Measurements from ENCODE around the gene CYB561D2. TPM values are rescaled to one million over a fixed set of nuclear protein-coding genes. Genes with fewer than 3 reads are reported as not detected.

CYB561D2 gene
- total and polyA plus RNA-seq, 2 donors (not counting 3 experiments of a cell fraction or from before 2014, with no cell fraction given): 13.6 to 46.0 TPM

DNA sequence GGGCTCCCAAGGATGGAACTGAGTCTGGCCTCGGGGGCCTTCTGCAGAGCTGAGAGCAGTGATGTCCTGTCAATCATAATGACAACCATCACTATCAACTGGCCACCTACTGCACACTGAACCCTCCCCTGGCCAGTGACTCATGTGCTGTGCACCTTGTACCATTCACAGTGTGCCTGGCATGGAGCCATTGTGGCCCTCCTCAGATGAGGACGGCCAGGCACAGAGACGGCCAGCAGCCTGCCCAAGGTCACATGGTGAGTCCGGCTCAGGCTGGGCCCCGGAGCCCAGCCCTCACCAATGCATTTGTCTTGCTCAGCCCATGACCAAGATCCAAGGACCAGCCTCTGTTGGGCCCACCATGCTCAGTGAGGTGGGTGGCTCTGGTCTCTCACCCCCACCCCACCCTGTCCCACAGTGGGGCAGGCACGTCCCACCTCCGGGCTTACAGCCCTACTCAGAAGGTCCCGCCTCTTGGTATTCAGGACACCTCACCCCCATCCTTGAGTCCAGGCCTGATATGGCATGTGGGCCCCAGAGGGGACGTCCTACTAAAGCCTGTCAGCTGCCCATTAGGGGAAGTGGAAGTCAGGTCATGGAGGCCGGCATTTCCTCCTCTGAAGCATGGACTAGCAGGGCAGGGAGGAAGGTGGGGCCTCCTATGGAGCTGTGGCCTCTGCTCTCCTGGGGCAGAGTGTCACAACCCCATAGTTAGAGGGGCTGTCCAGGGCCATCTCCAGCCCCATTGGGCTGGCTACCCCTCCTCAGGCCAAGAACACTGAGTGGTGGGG is 44.6 kb downstream of the CYB561D2 start:
- TF ChIP-seq MYC (IDR thresholded peaks at IDR 0.05; ENCODE audit: low read depth, low read length) (no peak), EZH2 (IDR thresholded peaks at IDR 0.05; ENCODE audit: borderline replicate concordance, low read depth, low read length, severe bottlenecking) (no peak), JUN (IDR thresholded peaks at IDR 0.05; ENCODE audit: borderline replicate concordance, insufficient read depth, insufficient read length, low read depth) (no peak), POLR2A (IDR thresholded peaks at IDR 0.05; ENCODE audit: low read depth, low read length) (no peak), FOS (IDR thresholded peaks at IDR 0.05; ENCODE audit: borderline replicate concordance, insufficient read depth, low read length) (no peak), GATA2 (IDR thresholded peaks at IDR 0.05; ENCODE audit: insufficient read depth, insufficient read length, low read depth, low read length) (no peak), POLR2AphosphoS5 (IDR thresholded peaks at IDR 0.05; ENCODE audit: insufficient read depth, low read depth, low read length) (no peak)
- TF ChIP-seq, protein P1, sequence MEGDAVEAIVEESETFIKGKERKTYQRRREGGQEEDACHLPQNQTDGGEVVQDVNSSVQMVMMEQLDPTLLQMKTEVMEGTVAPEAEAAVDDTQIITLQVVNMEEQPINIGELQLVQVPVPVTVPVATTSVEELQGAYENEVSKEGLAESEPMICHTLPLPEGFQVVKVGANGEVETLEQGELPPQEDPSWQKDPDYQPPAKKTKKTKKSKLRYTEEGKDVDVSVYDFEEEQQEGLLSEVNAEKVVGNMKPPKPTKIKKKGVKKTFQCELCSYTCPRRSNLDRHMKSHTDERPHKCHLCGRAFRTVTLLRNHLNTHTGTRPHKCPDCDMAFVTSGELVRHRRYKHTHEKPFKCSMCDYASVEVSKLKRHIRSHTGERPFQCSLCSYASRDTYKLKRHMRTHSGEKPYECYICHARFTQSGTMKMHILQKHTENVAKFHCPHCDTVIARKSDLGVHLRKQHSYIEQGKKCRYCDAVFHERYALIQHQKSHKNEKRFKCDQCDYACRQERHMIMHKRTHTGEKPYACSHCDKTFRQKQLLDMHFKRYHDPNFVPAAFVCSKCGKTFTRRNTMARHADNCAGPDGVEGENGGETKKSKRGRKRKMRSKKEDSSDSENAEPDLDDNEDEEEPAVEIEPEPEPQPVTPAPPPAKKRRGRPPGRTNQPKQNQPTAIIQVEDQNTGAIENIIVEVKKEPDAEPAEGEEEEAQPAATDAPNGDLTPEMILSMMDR (IDR thresholded peaks at IDR 0.05; ENCODE audit: extremely low read depth in 1 of 2, insufficient read depth in 1 of 2, low read depth in 1 of 2, low read length in 2 of 2): no peak
- TF ChIP-seq, protein P2, sequence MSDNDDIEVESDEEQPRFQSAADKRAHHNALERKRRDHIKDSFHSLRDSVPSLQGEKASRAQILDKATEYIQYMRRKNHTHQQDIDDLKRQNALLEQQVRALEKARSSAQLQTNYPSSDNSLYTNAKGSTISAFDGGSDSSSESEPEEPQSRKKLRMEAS (IDR thresholded peaks at IDR 0.05; ENCODE audit: insufficient read depth, insufficient read length): no peak
- dilution Hi-C loops (cut with MboI; ENCODE audit: extremely low pct_ligation_motif_present, low sequenced_read_pairs) (no loop called here), intact Hi-C loops (cut with micrococcal nuclease) (no loop called here)
- ChIA-PET POLR2A (no interaction called here), CTCF (interaction anchor here (1.3 to 1.4 kb wide), 2 partner anchors 20 to 25 kb away, joined by 4 to 5 read pairs; no protein-coding TSS in a partner anchor)
- Histone ChIP-seq H3K27me3 (ENCODE audit: control insufficient read depth in 2 of 2, insufficient read depth in 2 of 2, low read length in 2 of 2) (no peaks in the 10 kb centered on the region), H3K4me3 (replicated peaks in 1 of 3; ENCODE audit: insufficient read depth in 1 of 3, low read depth in 1 of 3, low read length in 3 of 3) (no peak overlapping the region), H2AFZ (ENCODE audit: low read depth, low read length) (no peak overlapping the region), H3K4me2 (ENCODE audit: insufficient read depth, low read length) (no peak overlapping the region), H3K9me1 (replicated peaks; ENCODE audit: control insufficient read depth, extremely low read depth, insufficient read depth, low read length) (no peaks in the 10 kb centered on the region), H4K20me1 (replicated peaks; ENCODE audit: control insufficient read depth, extremely low read depth, insufficient read depth, low read length) (no peaks in the 10 kb centered on the region), H3K9ac (replicated peaks; ENCODE audit: extremely low read depth, insufficient read depth, low read length) (no peak overlapping the region), H3K36me3 (ENCODE audit: control insufficient read depth in 2 of 2, extremely low read depth in 1 of 2, insufficient read depth in 2 of 2, low read length in 2 of 2) (no peaks in the 10 kb centered on the region), H3K9me3 (replicated peaks; ENCODE audit: control insufficient read depth, insufficient read depth, low read length) (no peaks in the 10 kb centered on the region), H3K27ac (ENCODE audit: insufficient read depth, low read depth, low read length) (no peak overlapping the region), H3K79me2 (ENCODE audit: control insufficient read depth, insufficient read depth, low read length) (no peaks in the 10 kb centered on the region), H3K4me1 (ENCODE audit: control insufficient read depth, extremely low read depth, insufficient read depth, low read length) (no peaks in the 10 kb centered on the region)
- no peak for DNase-seq (ENCODE audit: low read depth, low spot score)
- no peak for FAIRE-seq
- BruUV-seq (replicated peaks): no TSS peak
